Activated CD8-positive, alpha-beta memory T cell treated with anti-CD3 and anti-CD28 coated beads for 1 hour (primary cell): ENCODE data around the gene HOXA11.

Source experiments
- DNase-seq, 2 donors: peaks; one replicate each; pipeline ENCODE4 v3.0.0-alpha.2; 2020; ENCODE audit warnings: low read depth in 1 of 2; ENCODE audit errors: extremely low read depth in 1 of 2

The HOXA11 gene

DNA sequence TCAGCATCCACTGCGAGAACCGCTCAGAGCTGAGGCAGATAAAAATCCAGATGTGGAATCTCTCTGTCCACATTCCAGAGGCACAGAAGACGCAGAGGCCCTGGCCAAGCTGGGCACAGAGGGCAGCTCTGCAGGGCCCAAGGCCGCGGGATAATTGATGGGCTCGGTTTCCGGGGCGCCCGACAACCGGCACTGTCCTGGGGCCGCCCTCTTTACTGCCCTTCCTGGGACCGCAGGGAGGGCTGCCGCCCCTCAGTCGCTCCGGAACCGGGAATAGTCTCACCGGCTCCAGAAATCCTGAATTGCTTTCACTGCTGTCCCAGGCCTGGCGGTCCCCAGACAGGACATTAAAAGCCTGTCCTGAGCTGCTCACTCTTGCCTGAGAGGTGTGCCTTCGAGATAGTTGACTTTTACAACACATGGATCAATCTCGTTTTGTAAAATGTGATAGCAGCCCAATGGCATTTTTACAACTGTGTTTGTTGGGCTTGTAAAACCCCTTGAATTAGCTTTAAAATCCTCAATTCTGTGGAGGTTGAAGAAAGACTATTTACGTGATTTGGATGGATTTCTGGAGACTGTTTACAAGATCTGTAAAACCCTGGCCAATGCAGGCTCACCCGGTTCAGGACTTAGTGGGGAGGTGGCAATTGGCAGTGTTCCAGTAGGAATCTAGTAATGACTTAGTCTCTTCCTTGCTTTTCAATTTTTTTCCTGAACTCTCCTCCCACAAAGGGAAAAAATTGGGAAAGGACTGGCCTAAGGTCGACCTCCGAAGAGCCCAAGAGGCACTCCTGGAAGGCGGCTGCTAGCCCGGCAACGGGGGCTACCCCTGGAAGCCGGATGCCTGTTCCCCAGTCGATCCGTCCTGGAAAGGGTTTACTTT is 36.0 kb downstream of the HOXA11 start:
- no peak for DNase-seq

DNA sequence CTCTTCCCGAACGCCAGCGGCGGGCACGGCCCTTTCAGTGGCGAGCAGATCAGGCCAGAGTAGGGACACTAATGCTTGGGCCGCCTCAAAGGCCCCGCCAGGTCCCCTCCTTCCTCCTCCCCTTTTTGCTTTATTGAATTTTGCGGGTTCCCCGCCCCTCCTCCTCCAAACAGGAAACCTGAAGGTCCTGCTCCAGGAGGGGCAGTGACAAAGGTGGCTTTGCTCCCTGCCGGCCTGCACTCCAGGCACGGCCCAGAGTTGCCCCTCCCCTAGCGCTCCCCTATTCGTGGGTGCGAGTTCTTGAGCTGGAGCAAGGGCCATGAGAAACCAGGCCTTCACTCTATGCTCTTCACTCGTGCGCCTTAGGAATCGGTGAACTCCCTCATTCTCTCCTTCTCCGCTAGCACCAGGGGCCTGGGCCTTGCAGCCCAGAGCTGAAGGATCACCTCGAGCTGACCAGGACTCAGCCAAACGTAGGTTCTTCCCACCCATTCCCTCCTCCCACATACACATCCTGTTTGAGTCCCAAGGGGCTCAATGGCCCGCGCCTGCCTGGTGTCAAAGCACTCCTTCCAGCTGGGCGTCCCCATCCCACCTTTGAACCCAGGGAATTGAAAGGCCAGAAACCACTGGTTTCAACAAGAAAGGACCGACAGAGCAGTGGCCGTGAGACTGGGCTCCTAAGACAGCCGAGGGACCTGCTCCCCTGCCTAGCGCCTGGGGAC is 36.8 kb downstream of the HOXA11 start:
- DNase-seq, result no peak

DNA sequence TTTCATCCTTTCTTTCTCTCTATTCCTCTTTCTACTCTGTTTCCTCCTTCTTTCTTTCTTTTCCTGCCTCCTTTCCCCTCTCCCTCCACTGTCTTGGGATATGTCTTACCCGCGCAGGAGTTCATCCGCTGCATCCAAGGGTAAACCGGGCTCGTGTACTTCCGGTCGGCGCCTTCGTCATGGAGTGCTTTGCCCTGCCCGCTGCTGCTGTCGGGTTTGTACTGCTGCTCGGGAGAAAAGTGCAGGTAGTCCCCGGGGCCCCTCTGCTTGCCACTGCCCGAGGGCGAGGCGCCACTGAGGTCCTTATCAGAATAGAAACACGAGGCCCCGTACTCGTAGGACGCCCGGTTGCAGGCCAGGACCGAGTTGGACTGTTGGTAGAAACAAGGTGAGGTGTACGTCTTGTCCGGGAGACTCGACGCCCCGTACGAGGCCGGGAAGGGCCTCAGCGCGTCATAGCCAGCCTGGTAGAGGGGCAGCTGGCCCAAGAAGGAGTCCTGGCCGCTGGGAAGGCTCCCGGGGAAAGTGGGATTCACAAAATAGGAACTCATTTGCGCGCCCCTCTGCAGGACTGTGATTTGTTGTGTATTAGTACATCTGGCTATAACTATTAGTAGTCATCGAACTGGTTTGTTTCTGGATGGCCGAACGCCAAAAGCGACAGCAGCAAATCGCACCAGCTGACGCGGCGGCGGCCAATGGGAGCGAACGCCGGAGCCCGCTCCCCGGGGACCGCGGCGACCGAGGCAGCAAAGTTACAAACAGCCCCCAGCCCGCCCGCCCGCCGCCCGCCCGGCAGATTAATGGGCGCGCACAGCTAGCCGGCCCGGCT is 37.6 kb downstream of the HOXA11 start, which contains the start of gene HOXA6:
Gene HOXA6, minus strand, starts transcription at position 576 of the 832 bp plus-strand sequence. Its CDS starts 25 bp downstream, at position 551.
- DNase-seq, result no peak

DNA sequence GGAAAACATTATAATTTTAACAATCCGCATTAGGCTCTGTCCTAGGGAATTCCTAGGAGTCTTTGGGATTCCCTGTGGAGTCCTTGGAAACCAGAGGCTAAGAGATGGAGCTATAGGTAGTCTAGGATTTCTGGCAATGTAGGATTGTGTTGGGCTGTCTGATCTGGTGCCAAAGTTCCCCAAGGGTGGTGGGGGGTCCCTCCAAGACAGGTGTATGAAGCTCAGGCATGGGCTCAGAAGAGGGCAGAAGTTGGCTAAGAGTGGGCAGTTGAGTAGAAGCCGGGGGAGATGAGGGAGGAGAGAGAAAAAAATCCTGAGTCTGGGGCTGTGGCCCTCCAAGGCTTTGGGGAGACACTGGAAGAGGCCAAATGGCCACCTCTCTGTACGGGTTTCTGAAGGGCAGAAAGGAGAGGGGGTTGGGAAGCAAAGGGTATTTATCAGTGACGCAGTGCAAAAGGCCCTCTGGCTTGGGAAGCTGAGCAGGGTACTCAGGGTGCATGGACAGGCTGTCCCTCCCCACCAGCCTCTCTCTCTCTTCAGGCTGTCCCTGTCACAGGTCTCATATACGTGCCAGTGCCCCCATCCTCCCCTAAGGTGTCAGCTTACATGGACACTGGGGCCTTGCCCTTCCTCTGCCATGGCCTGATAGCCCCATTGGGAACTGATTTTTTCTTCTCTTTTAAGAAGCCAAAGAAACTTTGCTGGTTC is 38.4 kb downstream of the HOXA11 start:
- DNase-seq, result no peak

DNA sequence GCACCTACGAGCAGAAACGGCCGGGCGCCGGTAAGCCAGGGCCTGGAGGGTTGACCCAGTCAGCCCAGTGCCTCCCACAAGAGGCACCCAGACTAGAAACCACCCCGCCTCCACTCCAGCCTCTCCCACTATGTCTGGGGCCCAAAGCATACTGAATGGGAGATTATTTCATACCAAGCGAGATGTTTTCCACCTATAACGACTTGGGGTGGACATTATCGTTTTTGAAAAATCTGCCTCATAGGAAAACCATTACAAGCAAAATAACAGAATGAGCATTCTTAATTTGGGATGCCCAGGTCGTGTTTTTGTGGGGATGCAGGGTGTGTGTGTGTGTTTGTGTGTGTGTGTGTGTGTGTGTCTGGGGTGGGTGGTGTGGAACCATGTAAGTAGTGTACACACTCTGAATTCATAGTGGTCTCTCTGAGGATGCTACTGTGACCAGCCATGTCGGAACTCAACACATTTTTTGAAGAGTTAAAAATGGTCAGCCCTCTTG is 39.1 kb downstream of the HOXA11 start:
- no peak for DNase-seq

DNA sequence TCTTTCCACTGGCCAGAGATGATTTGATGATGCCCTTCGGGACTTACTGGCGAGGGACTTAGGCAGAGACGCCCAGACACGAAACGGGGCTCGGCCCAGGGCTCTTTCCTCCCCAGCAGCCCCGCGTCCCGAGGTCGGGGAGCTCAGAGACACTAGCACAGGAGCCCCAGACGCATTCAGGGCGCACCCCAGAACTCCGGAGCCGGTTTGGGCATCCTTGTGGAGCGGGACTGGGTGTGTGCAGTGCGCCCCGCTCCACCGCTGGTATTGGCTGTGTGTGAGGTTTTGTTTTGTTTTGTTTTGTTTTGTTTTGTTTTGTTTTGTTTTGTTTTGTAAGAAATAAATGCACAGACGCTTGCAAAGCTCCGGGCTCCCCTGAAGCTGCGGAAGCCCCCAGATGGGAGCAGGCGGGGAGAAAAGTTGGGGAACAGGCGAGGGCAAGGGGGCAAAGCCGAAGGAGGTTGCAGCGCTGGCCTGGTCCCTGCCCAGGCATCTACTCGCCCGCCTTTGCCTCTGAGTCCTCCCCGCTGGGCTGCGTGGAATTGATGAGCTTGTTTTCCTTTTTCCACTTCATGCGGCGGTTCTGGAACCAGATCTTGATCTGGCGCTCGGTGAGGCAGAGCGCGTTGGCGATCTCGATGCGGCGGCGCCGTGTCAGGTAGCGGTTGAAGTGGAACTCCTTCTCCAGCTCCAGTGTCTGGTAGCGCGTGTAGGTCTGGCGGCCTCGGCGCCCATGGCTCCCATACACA is 39.7 kb downstream of the HOXA11 start:
- DNase-seq, result no peak

DNA sequence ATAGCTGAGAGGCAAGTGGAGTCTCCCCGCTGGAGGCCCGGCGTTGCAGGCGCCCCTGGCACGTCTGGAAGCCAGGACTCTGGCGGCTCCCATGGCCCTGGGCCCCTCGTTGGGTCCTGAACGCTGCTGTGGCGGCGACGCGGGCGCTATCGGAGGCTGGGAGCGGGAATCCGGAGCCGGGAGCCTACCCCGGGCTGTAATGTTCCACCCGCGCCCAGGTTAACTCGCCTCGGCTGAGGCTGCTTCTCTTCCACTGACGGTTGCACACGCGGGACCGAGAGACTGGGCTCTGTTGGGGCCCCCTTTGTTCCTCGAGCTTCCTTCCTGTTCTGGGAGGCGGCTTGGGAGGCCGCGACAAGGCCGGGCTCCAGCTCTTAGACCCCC is 40.3 kb downstream of the HOXA11 start:
- no peak for DNase-seq

DNA sequence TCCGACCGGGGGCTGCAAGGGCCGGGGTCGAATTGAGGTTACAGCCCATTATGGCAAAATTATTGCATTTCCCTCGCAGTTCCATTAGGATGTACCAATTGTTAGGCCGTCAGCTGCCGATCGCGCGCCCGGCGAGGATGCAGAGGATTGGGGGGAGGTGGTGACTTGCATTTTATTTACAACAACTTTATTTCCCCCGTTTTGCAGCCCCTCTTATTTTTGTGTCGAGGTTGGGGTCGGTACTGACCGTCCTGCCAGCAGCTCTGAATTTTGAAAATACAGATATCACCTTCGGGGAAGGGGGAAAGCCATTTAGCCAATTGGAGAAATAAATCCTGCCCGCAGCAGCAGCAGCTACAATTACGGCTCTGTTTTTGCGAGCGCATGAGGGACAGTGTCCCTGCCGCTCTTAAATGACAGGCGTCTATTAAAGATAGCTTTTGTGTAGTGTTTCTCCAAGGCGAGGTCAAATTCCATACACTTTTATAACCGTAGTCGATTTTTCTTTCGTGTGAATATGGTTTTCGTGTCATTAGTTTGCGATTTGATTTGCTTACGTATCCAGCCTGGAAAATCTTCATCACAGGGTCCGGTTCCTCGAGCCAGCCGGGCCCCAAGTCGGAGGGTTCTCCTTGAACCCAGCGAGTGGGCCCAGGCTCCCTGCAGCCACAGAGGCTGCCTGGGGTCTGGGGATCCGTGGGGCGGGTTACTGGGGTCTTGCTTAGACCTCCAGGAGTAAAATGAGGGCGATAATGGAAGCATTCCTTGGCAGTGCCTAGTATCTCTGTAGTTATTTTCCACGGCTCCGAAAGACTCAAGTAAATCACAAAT is 40.9 kb downstream of the HOXA11 start:
- DNase-seq, result no peak

DNA sequence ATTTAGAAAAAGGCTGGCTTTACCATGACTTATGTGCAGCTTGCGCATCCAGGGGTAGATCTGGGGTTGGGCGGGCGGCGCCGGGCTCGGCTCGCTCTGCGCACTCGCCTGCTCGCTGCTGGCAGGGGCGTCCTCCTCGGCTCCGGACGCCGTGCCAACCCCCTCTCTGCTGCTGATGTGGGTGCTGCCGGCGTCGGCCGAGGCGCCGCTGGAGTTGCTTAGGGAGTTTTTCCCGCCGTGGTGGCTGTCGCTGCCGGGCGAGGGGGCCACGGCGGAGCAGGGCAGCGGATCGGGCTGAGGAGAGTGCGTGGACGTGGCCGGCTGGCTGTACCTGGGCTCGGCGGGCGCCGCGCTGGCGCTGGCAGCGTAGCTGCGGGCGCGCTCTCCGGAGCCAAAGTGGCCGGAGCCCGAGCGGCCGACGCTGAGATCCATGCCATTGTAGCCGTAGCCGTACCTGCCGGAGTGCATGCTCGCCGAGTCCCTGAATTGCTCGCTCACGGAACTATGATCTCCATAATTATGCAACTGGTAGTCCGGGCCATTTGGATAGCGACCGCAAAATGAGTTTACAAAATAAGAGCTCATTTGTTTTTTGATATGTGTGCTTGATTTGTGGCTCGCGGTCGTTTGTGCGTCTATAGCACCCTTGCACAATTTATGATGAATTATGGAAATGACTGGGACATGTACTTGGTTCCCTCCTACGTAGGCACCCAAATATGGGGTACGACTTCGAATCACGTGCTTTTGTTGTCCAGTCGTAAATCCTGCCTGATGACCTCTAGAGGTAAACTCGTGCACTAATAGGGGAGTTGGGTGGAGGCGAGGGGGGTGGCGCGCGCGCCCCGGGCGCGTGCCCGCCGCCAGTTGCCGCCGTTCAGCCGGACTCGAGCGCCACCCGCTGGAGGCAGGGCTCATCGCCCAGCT is 41.7 kb downstream of the HOXA11 start, which contains the start of gene HOXA5:
Gene HOXA5, minus strand, starts transcription at position 659 of the 927 bp plus-strand sequence. Its CDS starts 74 bp downstream, at position 585.
- DNase-seq, result no peak

DNA sequence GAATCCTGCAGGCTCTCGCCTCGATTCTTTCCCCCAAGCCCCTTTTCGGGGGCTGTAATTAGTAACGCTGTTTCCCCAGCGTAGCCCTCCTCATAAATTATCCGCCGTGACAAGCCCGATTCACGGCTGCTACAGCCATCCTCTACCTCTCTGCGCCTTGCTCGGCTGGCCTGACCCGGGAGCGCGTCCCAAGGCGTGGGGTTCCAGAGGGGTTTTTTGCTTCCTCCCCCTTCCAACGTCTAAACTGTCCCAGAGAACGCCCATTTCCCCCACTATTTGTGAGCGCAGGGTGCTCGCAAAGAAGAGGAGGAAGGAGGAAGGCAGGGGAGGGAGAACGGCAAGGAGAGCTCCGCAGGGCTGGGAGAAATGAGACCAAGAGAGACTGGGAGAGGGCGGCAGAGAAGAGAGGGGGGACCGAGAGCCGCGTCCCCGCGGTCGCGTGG is 42.4 kb downstream of the HOXA11 start:
- no peak for DNase-seq

DNA sequence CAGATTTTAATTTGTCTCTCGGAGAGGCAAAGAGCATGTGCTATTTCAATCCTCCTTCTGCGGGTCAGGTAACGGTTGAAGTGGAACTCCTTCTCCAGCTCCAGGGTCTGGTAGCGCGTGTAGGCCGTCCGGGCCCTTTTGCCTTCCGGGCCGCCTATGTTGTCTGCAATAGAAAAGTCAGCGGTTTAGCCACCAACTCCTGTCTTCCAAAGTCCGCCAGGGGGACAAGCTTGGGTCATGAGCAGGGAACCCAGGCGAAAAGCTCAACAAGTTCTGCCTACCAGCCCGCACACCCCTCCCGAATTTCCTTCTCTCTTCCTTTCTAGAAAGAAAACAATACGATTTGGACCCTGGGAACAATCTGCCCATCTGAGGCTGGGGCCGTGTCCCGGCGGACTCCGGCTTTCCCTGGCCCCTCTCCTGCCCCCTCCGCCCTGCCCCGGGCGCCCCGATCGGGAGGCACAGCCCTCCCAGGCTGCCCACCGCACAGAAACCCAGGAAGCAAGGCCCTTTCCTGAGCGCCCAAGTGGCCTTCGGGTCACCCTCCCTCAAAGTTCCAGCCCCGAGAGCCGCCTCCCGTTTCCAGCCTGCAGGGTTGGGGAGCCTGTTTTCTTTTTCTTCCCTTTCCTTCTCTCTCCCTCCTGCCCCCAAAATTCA is 43.0 kb downstream of the HOXA11 start:
- DNase-seq, result no peak

DNA sequence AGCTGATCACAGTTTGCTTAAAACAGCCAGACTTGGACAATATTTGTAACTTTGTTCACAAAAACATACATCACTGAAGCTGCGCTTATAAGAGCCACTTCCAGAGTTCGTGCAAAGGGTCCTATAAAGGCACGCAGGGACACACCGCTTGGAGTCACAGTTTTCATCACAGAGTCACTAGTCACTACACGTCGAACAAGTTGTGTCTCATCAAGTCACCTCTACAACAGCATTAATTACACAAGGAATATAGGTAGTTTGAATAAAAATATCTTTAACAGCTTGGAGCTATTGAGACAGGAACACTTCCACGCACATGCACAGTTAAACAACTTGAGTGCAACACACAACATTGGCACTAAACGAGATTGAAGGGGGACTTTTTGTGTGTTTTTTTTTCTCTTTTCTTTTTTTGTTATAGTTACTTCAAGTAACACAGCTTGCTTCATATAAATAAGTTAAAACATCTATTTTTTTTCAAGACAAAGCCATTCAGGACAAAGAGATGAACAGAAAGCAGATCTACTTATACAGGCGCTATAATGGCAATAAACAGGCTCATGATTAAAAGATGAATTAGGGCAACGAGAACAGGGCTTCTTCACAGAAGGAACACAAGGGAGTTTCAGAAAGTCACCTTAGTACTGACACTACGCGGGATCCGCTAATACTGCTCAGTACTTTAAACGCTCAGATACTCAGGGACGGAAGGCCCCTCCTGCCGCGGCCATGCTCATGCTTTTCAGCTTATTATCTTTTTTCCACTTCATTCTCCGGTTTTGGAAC is 43.7 kb downstream of the HOXA11 start:
- DNase-seq, result no peak

DNA sequence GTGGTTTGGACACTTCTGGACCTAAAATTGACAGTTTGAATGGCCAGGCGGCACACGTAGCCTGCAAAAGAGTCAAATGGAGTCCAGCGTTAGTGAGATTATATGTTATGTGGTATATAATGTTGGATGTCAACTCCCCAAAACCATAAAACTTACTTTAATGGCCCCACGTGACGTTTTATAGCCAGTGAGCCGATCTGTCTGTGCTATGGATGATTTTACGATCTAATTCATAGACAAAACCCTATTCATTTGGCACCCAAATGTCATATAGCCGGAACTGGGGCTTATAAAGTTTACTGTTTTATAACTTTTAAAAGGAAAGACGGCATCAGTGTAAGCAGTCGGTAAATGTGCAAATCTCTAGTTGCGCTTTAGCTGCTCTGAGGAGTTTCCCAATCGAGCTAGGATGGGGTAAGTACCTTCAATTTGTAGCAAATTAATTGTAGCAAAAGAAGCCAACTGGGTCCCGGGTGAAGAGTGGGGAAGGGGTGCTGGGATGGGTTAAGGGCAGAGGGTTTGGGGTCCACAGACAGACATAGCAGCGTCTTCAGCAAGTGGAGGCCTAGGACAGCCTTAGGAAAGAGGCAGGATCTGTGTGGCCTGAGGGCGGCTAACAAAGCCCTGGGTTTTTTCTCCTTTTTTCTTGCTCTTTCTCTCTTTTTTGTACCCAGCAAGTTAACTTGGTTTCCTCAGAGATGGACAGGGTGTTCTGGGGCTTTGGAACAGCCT is 44.7 kb downstream of the HOXA11 start:
- no peak for DNase-seq

DNA sequence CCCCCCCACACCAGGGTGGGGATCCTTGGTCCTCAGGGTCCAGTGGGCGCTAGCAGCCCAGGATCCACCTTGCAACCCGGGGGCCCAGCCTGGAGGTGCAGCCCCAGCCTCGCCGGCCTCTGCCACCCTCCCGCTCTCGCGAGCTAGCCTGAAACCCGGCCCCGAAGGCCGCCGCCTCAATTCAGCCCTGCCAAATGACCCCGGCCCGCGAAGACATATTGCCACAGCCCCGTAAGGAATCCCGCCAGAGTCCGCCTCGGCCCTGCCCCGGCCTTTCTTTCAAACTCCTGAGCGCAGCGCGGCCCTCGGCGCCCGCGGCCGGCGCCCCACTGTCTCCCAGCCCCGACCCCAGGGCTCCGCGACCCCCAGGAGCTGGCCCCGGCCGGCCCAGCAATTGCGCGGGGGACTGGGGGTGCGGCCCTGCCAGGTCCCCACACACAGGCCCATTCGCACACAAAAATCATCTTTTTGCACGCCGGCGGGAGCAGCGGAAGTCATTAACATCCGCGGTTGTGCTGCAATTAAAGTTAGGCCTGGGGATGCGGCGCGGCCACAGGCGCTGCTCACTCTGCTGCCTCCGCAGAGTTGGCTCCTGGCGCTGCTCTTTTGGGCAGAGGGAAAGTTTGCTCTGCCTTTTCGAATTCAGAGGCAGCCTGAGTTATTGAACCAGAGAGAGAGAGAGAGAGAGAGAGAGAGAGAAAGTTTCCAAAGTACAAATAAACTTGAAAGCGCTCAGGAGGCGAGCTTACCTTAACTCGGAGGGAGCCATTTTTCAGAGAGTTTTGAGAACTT is 45.5 kb downstream of the HOXA11 start:
- no peak for DNase-seq

DNA sequence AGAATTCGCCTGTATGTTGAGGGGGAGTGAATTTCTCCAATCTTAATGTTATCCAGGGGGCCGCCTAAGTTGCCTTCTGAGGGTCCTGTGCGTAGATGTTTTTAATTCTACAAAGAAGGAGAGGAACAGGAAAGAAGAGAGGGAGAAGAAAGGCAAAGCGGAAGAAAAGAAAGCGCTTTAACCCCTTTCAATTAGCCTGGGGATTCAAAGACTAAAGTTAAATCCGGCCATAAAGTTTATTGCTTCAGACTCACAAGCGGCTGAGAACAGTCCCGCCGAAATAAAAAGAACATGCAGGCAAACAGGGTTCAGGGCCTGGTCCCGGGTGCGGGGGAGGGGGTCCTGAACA is 46.1 kb downstream of the HOXA11 start:
- DNase-seq, result no peak
